ENCODE results near the gene RPSA.

The RPSA gene

GRCh38 chr3:39406368-39407258 is at the start of gene RPSA:
TSS of gene RPSA (plus strand) at chr3:39406720. CDS start at chr3:39407654, 934 bp downstream.
- TF ChIP-seq CTCF (IDR thresholded peaks at IDR 0.05), result peak; percentile 41; the same call in 1 of the 2 replicates

- TF ChIP-seq CTCF (IDR thresholded peaks at IDR 0.05), result no peak
Observed at GRCh38 chr3:39358333-39358732, 48.2 kb upstream of the RPSA start.

GRCh38 chr3:39361252-39361927 is 45.1 kb upstream of the RPSA start:
- TF ChIP-seq CTCF (IDR thresholded peaks at IDR 0.05), result no peak

- no peak for TF ChIP-seq CTCF (IDR thresholded peaks at IDR 0.05)
Observed at GRCh38 chr3:39362192-39362591, 44.3 kb upstream of the RPSA start.

- TF ChIP-seq CTCF (IDR thresholded peaks at IDR 0.05), result no peak
Observed at GRCh38 chr3:39362812-39363211, 43.7 kb upstream of the RPSA start.

GRCh38 chr3:39372833-39373232 is 33.7 kb upstream of the RPSA start:
- TF ChIP-seq CTCF (IDR thresholded peaks at IDR 0.05), result no peak

GRCh38 chr3:39376959-39377634 is 29.4 kb upstream of the RPSA start:
- TF ChIP-seq CTCF (IDR thresholded peaks at IDR 0.05), result no peak
